ENCODE results near the gene B4GALT6.

The B4GALT6 gene

DNA sequence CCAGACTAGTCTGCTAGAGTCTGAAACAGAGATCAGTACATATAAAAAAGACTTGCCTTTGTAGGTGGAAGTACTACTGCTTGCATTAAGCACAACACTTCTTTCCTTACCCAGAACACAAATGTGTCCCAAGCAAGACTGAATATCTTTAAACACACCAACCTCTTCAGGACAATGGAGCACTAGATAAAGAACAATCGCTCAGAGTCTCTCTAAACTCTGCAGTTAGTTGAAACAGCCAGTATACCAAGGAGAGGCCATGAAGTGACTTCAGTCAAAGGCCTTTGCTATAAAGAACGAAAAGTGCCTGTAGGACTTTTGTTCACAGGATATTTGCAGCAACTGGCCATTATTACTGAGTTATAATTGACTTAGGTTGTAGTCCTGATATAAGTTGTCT, 9.9 kb upstream of the B4GALT6 start:
- H3K4me1 ChIP-seq (ENCODE audit: control insufficient read depth, insufficient read depth, low read length), result no peaks in the 10 kb centered on the region
- no peak overlapping the region for H3K4me3 ChIP-seq (ENCODE audit: insufficient read depth, low read depth, low read length)
- H3K27me3 ChIP-seq (ENCODE audit: control insufficient read depth, insufficient read depth, low read length, poor library complexity, severe bottlenecking), result no peaks in the 10 kb centered on the region
- 91 to 94% methylated on average over 2 of the region's 2 CpGs for whole genome bisulfite sequencing, 2 experiments
- H3K36me3 ChIP-seq (ENCODE audit: control insufficient read depth, insufficient read depth, low read length), result no peaks in the 10 kb centered on the region
- H3K27ac ChIP-seq (ENCODE audit: insufficient read depth, low read depth, low read length, poor library complexity, severe bottlenecking), result no peak overlapping the region
- peaks cover 3% of the 10 kb centered on the region for H3K9me3 ChIP-seq (ENCODE audit: control insufficient read depth, low read length)

GRCh38 chr18:31688606-31689005, 4.2 kb upstream of the B4GALT6 start:
- no peak overlapping the region for H3K27ac ChIP-seq (ENCODE audit: insufficient read depth, low read depth, low read length, poor library complexity, severe bottlenecking)
- H3K27me3 ChIP-seq (ENCODE audit: control insufficient read depth, insufficient read depth, low read length, poor library complexity, severe bottlenecking), result no peaks in the 10 kb centered on the region
- H3K4me3 ChIP-seq (ENCODE audit: insufficient read depth, low read depth, low read length), result no peak overlapping the region
- no peaks in the 10 kb centered on the region for H3K36me3 ChIP-seq (ENCODE audit: control insufficient read depth, insufficient read depth, low read length)
- peaks cover 6% of the 10 kb centered on the region for H3K4me1 ChIP-seq (ENCODE audit: control insufficient read depth, insufficient read depth, low read length)
- 82 to 100% methylated on average over 2 of the region's 2 CpGs for WGBS, 2 experiments
- no peaks in the 10 kb centered on the region for H3K9me3 ChIP-seq (ENCODE audit: control insufficient read depth, low read length)

- 53 to 56% methylated on average over 5 of the region's 6 CpGs for WGBS, 2 experiments
- H3K27ac ChIP-seq (ENCODE audit: insufficient read depth, low read depth, low read length, poor library complexity, severe bottlenecking), result no peak overlapping the region
- peaks cover 6% of the 10 kb centered on the region for H3K27me3 ChIP-seq (ENCODE audit: control insufficient read depth, insufficient read depth, low read length, poor library complexity, severe bottlenecking)
- peaks cover 6% of the 10 kb centered on the region for H3K4me1 ChIP-seq (ENCODE audit: control insufficient read depth, insufficient read depth, low read length)
- H3K36me3 ChIP-seq (ENCODE audit: control insufficient read depth, insufficient read depth, low read length), result no peaks in the 10 kb centered on the region
- no peak overlapping the region for H3K4me3 ChIP-seq (ENCODE audit: insufficient read depth, low read depth, low read length)
- H3K9me3 ChIP-seq (ENCODE audit: control insufficient read depth, low read length), result no peaks in the 10 kb centered on the region
These were observed 2.9 kb upstream of the B4GALT6 start for GRCh38 chr18:31686986-31687928.

DNA sequence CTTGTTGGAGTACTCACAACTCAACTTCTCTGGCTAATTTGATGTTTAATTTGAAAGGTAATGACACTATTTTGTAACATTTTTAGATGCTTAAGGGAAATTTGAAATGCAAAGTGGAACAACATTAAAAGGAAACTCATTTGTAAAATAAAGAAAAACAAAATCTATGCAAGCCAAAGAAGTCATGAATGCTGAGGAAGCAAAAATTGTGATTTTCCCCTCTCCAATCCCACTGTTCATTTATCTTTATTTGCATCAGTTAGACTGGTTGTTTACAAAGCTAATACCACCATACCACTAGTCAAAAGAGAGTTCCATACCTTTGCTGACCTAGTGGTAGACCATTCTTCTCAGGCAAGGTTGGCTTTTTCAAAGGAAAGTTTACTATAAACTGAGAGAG, 2.2 kb upstream of the B4GALT6 start:
- Histone ChIP-seq H3K9me3 (ENCODE audit: control insufficient read depth, low read length) (no peaks in the 10 kb centered on the region), H3K36me3 (ENCODE audit: control insufficient read depth, insufficient read depth, low read length) (no peaks in the 10 kb centered on the region), H3K27me3 (ENCODE audit: control insufficient read depth, insufficient read depth, low read length, poor library complexity, severe bottlenecking) (peaks cover 6% of the 10 kb centered on the region), H3K4me1 (ENCODE audit: control insufficient read depth, insufficient read depth, low read length) (peaks cover 6% of the 10 kb centered on the region), H3K4me3 (ENCODE audit: insufficient read depth, low read depth, low read length) (no peak overlapping the region), H3K27ac (ENCODE audit: insufficient read depth, low read depth, low read length, poor library complexity, severe bottlenecking) (no peak overlapping the region)

- Histone ChIP-seq H3K4me3 (ENCODE audit: insufficient read depth, low read depth, low read length) (peak overlapping the region; percentile 72), H3K27me3 (ENCODE audit: control insufficient read depth, insufficient read depth, low read length, poor library complexity, severe bottlenecking) (peaks cover 6% of the 10 kb centered on the region), H3K27ac (ENCODE audit: insufficient read depth, low read depth, low read length, poor library complexity, severe bottlenecking) (peak overlapping the region; percentile 81), H3K4me1 (ENCODE audit: control insufficient read depth, insufficient read depth, low read length) (peaks cover 7% of the 10 kb centered on the region), H3K36me3 (ENCODE audit: control insufficient read depth, insufficient read depth, low read length) (no peaks in the 10 kb centered on the region), H3K9me3 (ENCODE audit: control insufficient read depth, low read length) (no peaks in the 10 kb centered on the region)
- WGBS, 2 experiments, result 2% methylated on average over 115 of the region's 115 CpGs
These were observed 1.0 kb upstream of the B4GALT6 start for GRCh38 chr18:31685097-31686082.

GRCh38 chr18:31683968-31684278, 458 bp downstream of the B4GALT6 start:
- 1 to 2% methylated on average over 9 of the region's 9 CpGs for WGBS, 2 experiments
- Histone ChIP-seq H3K36me3 (ENCODE audit: control insufficient read depth, insufficient read depth, low read length) (no peaks in the 10 kb centered on the region), H3K4me3 (ENCODE audit: insufficient read depth, low read depth, low read length) (peak overlapping the region; percentile 72), H3K27ac (ENCODE audit: insufficient read depth, low read depth, low read length, poor library complexity, severe bottlenecking) (peak overlapping the region; percentile 52), H3K27me3 (ENCODE audit: control insufficient read depth, insufficient read depth, low read length, poor library complexity, severe bottlenecking) (peaks cover 6% of the 10 kb centered on the region), H3K4me1 (ENCODE audit: control insufficient read depth, insufficient read depth, low read length) (peaks cover 8% of the 10 kb centered on the region), H3K9me3 (ENCODE audit: control insufficient read depth, low read length) (no peaks in the 10 kb centered on the region)

GRCh38 chr18:31683106-31683505, 1.3 kb downstream of the B4GALT6 start:
- Histone ChIP-seq H3K27me3 (ENCODE audit: control insufficient read depth, insufficient read depth, low read length, poor library complexity, severe bottlenecking) (peaks cover 6% of the 10 kb centered on the region), H3K4me3 (ENCODE audit: insufficient read depth, low read depth, low read length) (peak overlapping the region; percentile 72), H3K9me3 (ENCODE audit: control insufficient read depth, low read length) (no peaks in the 10 kb centered on the region), H3K4me1 (ENCODE audit: control insufficient read depth, insufficient read depth, low read length) (peaks cover 9% of the 10 kb centered on the region), H3K36me3 (ENCODE audit: control insufficient read depth, insufficient read depth, low read length) (no peaks in the 10 kb centered on the region), H3K27ac (ENCODE audit: insufficient read depth, low read depth, low read length, poor library complexity, severe bottlenecking) (no peak overlapping the region)
- 19 to 34% methylated on average over 4 to 5 of the region's 5 CpGs for WGBS, 2 experiments

- Histone ChIP-seq H3K27me3 (ENCODE audit: control insufficient read depth, insufficient read depth, low read length, poor library complexity, severe bottlenecking) (peaks cover 6% of the 10 kb centered on the region), H3K4me1 (ENCODE audit: control insufficient read depth, insufficient read depth, low read length) (peaks cover 10% of the 10 kb centered on the region), H3K27ac (ENCODE audit: insufficient read depth, low read depth, low read length, poor library complexity, severe bottlenecking) (no peak overlapping the region), H3K9me3 (ENCODE audit: control insufficient read depth, low read length) (no peaks in the 10 kb centered on the region), H3K4me3 (ENCODE audit: insufficient read depth, low read depth, low read length) (no peak overlapping the region), H3K36me3 (ENCODE audit: control insufficient read depth, insufficient read depth, low read length) (no peaks in the 10 kb centered on the region)
- WGBS, 2 experiments, result 85 to 99% methylated on average over 1 to 2 of the region's 2 CpGs
These were observed 3.4 kb downstream of the B4GALT6 start for GRCh38 chr18:31680831-31681568.

GRCh38 chr18:31680433-31680811, 4.0 kb downstream of the B4GALT6 start:
- peaks cover 8% of the 10 kb centered on the region for H3K4me1 ChIP-seq (ENCODE audit: control insufficient read depth, insufficient read depth, low read length)
- WGBS, 2 experiments, result 67 to 82% methylated on average over 1 of the region's 1 CpG
- H3K27ac ChIP-seq (ENCODE audit: insufficient read depth, low read depth, low read length, poor library complexity, severe bottlenecking), result no peak overlapping the region
- no peaks in the 10 kb centered on the region for H3K36me3 ChIP-seq (ENCODE audit: control insufficient read depth, insufficient read depth, low read length)
- no peaks in the 10 kb centered on the region for H3K9me3 ChIP-seq (ENCODE audit: control insufficient read depth, low read length)
- no peak overlapping the region for H3K4me3 ChIP-seq (ENCODE audit: insufficient read depth, low read depth, low read length)
- peaks cover 6% of the 10 kb centered on the region for H3K27me3 ChIP-seq (ENCODE audit: control insufficient read depth, insufficient read depth, low read length, poor library complexity, severe bottlenecking)
